Subcutaneous abdominal adipose tissue (tissue), 5 donors: ENCODE results near the gene GOLGA8A.
"Not testable (repeated sequence)": the region's sequence is repeated elsewhere in the genome, so short reads cannot be mapped to it uniquely, and the experiment has no call there.

Experiments
- H3K27ac ChIP-seq: one replicate; pipeline ENCODE4 v1.7.0; 2013; ENCODE audit warnings: low read depth, mild to moderate bottlenecking, inconsistent platforms, low read length, moderate library complexity
- H3K27me3 ChIP-seq, 5 donors: one replicate each; pipeline ENCODE4 v1.7.0; 2013; ENCODE audit warnings: low read length in 5 of 5, inconsistent platforms in 1 of 5; ENCODE audit not compliant: control insufficient read depth in 5 of 5, insufficient read depth in 4 of 5
- H3K36me3 ChIP-seq, 5 donors: one replicate each; pipeline ENCODE4 v1.7.0; 2013; ENCODE audit warnings: low read length in 5 of 5; ENCODE audit not compliant: control insufficient read depth in 5 of 5, insufficient read depth in 5 of 5
- H3K4me1 ChIP-seq, 5 donors: one replicate each; pipeline ENCODE4 v1.7.0; 2013; ENCODE audit warnings: low read length in 5 of 5, mild to moderate bottlenecking in 3 of 5, moderate library complexity in 1 of 5; ENCODE audit not compliant: control insufficient read depth in 5 of 5, insufficient read depth in 5 of 5
- H3K4me3 ChIP-seq, 5 donors: one replicate each; pipeline ENCODE4 v1.7.0; 2013; ENCODE audit warnings: low read length in 5 of 5, low read depth in 1 of 5
- H3K9ac ChIP-seq, 5 donors: one replicate each; pipeline ENCODE4 v1.7.0; 2013; ENCODE audit warnings: low read length in 5 of 5, mild to moderate bottlenecking in 4 of 5, moderate library complexity in 3 of 5
- H3K9me3 ChIP-seq, 5 donors: one replicate each; pipeline ENCODE4 v1.7.0; 2013; ENCODE audit warnings: low read length in 5 of 5; ENCODE audit not compliant: control insufficient read depth in 5 of 5
- donor health status: healthy.
- donor health status: healthy.
- donor health status: healthy.
- donor health status: healthy.
- donor health status: healthy.

GOLGA8A gene

GRCh38 chr15:34418435-34418834 lies 19.2 kb downstream of the GOLGA8A start:
- not testable (repeated sequence) for H3K27ac ChIP-seq, H3K4me3 ChIP-seq, H3K9ac ChIP-seq, H3K4me1 ChIP-seq, H3K9me3 ChIP-seq, H3K27me3 ChIP-seq, H3K36me3 ChIP-seq

GRCh38 chr15:34409511-34409910 lies 28.1 kb downstream of the GOLGA8A start:
- not testable (repeated sequence) for H3K4me3 ChIP-seq, H3K9me3 ChIP-seq, H3K27me3 ChIP-seq, H3K9ac ChIP-seq, H3K36me3 ChIP-seq, H3K4me1 ChIP-seq, H3K27ac ChIP-seq

- not testable (repeated sequence) for H3K4me1 ChIP-seq, H3K27me3 ChIP-seq, H3K4me3 ChIP-seq, H3K27ac ChIP-seq, H3K36me3 ChIP-seq, H3K9me3 ChIP-seq, H3K9ac ChIP-seq
Measured at GRCh38 chr15:34408973-34409372, 28.6 kb downstream of the GOLGA8A start.

GRCh38 chr15:34403899-34404298 lies 33.7 kb downstream of the GOLGA8A start:
- H3K4me3 ChIP-seq, result not testable (repeated sequence)

GRCh38 chr15:34403160-34403598 lies 34.4 kb downstream of the GOLGA8A start:
- H3K4me3 ChIP-seq, H3K27me3 ChIP-seq, H3K9ac ChIP-seq, H3K9me3 ChIP-seq, H3K4me1 ChIP-seq, H3K36me3 ChIP-seq, H3K27ac ChIP-seq: not testable (repeated sequence)

More at GRCh38 chr15:34403899-34404298, 33.7 kb downstream of the GOLGA8A start:
- not testable (repeated sequence) for H3K27me3 ChIP-seq, H3K4me1 ChIP-seq, H3K9me3 ChIP-seq, H3K9ac ChIP-seq, H3K36me3 ChIP-seq, H3K27ac ChIP-seq

GRCh38 chr15:34397637-34398259 lies 39.9 kb downstream of the GOLGA8A start:
- H3K9ac ChIP-seq, H3K27ac ChIP-seq: not testable (repeated sequence)

GRCh38 chr15:34392981-34393380 lies 44.6 kb downstream of the GOLGA8A start:
- not testable (repeated sequence) for H3K4me3 ChIP-seq, H3K9me3 ChIP-seq

More at GRCh38 chr15:34397637-34398259, 39.9 kb downstream of the GOLGA8A start:
- H3K4me1 ChIP-seq, H3K27me3 ChIP-seq, H3K4me3 ChIP-seq, H3K36me3 ChIP-seq, H3K9me3 ChIP-seq: not testable (repeated sequence)

GRCh38 chr15:34389594-34390086 lies 48.0 kb downstream of the GOLGA8A start:
- H3K4me3 ChIP-seq, H3K27ac ChIP-seq, H3K9me3 ChIP-seq, H3K4me1 ChIP-seq, H3K36me3 ChIP-seq, H3K27me3 ChIP-seq, H3K9ac ChIP-seq: not testable (repeated sequence)

More at GRCh38 chr15:34392981-34393380, 44.6 kb downstream of the GOLGA8A start:
- not testable (repeated sequence) for H3K27ac ChIP-seq, H3K4me1 ChIP-seq, H3K36me3 ChIP-seq, H3K9ac ChIP-seq, H3K27me3 ChIP-seq
